K562 (cell line): Measurements from ENCODE around the gene DRC3. TPM values are rescaled to one million over a fixed set of nuclear protein-coding genes. Genes with fewer than 3 reads are reported as not detected.

Experiments used
- ATAC-seq: fragments of 200-7000 bp; cut with Tn5 transposase; 3 replicates; pipeline ENCODE4 v1.9.1; 2020; ENCODE audit warnings: moderate library complexity
- BruUV-seq: library from RNA; stranded (reverse); fragments of 400-500 nt; replicated peaks from 2 replicates; lab custom pipeline; 2021; lab: Mats Ljungman, UMichigan
- CTCF ChIA-PET: fragments of 300-600 bp; formaldehyde crosslinking; extraction: SDS; loops from one replicate; lab custom pipeline; 2021; ENCODE audit warnings: low intra/inter-chr PET ratio; lab: Yijun Ruan, JAX
- POLR2A ChIA-PET: fragments of 300-600, 350-650 bp; sonication (Branson Sonifier 250); formaldehyde crosslinking; extraction: SDS; loops from one replicate; lab custom pipeline; 2021; ENCODE audit warnings: antibody characterized with exemption, inconsistent platforms; lab: Yijun Ruan, JAX
- DNase-seq, 4 experiments: peaks; one replicate each; pipeline versions ENCODE4 v3.0.0 to v3.0.0-alpha.2; 2011 to 2018; ENCODE audit warnings: low spot score in 3 of 4, mixed read lengths in 3 of 4; ENCODE audit errors: extremely low read depth in 1 of 4
- FAIRE-seq: peaks from 2 replicates; lab custom pipeline; 2011; peaks lifted over from hg19 to GRCh38; lab: Jason Lieb, UNC
- H2AFZ ChIP-seq: 2 replicates; pipeline ENCODE4 v1.6.0; 2011; ENCODE audit warnings: low read depth, low read length, control low read depth, inconsistent platforms
- H3K27ac ChIP-seq: fragments of 200-600 bp; 3 replicates; pipeline ENCODE4 v1.8.0; 2011; ENCODE audit warnings: low read depth, mild to moderate bottlenecking, control low read depth, inconsistent platforms, low read length, moderate library complexity, mixed read lengths; ENCODE audit errors: extremely low read depth
- H3K27me3 ChIP-seq, 2 experiments: fragments of 300-600 bp in 1 of 2; 2 replicates in 1 of 2; 3 replicates in 1 of 2; pipeline versions ENCODE4 v1.6.0 to v1.8.0; 2011; ENCODE audit warnings: inconsistent platforms in 2 of 2, low read length in 2 of 2, mild to moderate bottlenecking in 1 of 2, mixed read lengths in 1 of 2, moderate library complexity in 1 of 2; ENCODE audit not compliant: control insufficient read depth in 2 of 2, insufficient read depth in 2 of 2
- H3K36me3 ChIP-seq: fragments of 300-600 bp; 3 replicates; pipeline ENCODE4 v1.8.0; 2011; ENCODE audit warnings: mild to moderate bottlenecking, low read length, inconsistent platforms; ENCODE audit not compliant: control insufficient read depth, insufficient read depth
- H3K4me1 ChIP-seq, 2 experiments: fragments of 200-600 bp in 1 of 2; replicated peaks in 1 of 2; 2 replicates in 1 of 2; 3 replicates in 1 of 2; pipeline versions ENCODE4 v1.5.1 to v1.8.0; 2011; ENCODE audit warnings: inconsistent platforms in 2 of 2, low read length in 2 of 2, mild to moderate bottlenecking in 1 of 2, mixed read lengths in 1 of 2, moderate library complexity in 1 of 2; ENCODE audit not compliant: control insufficient read depth in 2 of 2, insufficient read depth in 2 of 2
- H3K4me2 ChIP-seq: 2 replicates; pipeline ENCODE4 v1.6.1; 2011; ENCODE audit warnings: low read length, control low read depth, inconsistent platforms, mixed read lengths; ENCODE audit not compliant: insufficient read depth
- H3K4me3 ChIP-seq: fragments of 200-600 bp; sonication (generic), shearing (Covaris generic); 2 replicates; pipeline ENCODE4 v1.5.1; 2016; ENCODE audit warnings: control low read depth, inconsistent platforms
- H3K79me2 ChIP-seq: fragments of 200-600 bp; 3 replicates; pipeline ENCODE4 v1.8.0; 2011; ENCODE audit warnings: low read length, inconsistent platforms; ENCODE audit not compliant: control insufficient read depth, insufficient read depth
- H3K9ac ChIP-seq, 2 experiments: 2 replicates each; pipeline versions ENCODE4 v1.6.0 to v1.6.1; 2011; ENCODE audit warnings: low read depth in 2 of 2, low read length in 2 of 2, control low read depth in 1 of 2, inconsistent platforms in 1 of 2, mild to moderate bottlenecking in 1 of 2, mixed read lengths in 1 of 2; ENCODE audit not compliant: insufficient read depth in 1 of 2
- H3K9me1 ChIP-seq: one replicate; pipeline ENCODE4 v1.6.0; 2011; ENCODE audit warnings: inconsistent platforms, mild to moderate bottlenecking, low read length, moderate library complexity; ENCODE audit not compliant: control insufficient read depth, insufficient read depth
- H3K9me3 ChIP-seq: replicated peaks from 2 replicates; pipeline ENCODE4 v1.5.1; 2011; ENCODE audit warnings: low read depth, low read length, inconsistent platforms; ENCODE audit not compliant: control insufficient read depth, insufficient read depth
- H4K20me1 ChIP-seq: replicated peaks from 2 replicates; pipeline ENCODE4 v1.6.1; 2011; ENCODE audit warnings: low read length, inconsistent platforms, mixed read lengths; ENCODE audit not compliant: control insufficient read depth, insufficient read depth
- EZH2 ChIP-seq: IDR thresholded peaks from 2 replicates; pipeline ENCODE4 v1.6.1; 2012; ENCODE audit warnings: low read depth, mild to moderate bottlenecking, inconsistent platforms, low read length, borderline replicate concordance
- FUS ChIP-seq: fragments of 200-400 bp; formaldehyde crosslinking; optimal IDR thresholded peaks from 2 replicates; pipeline ENCODE3; 2017; ENCODE audit warnings: low read depth, low read length
- GTF2F1 ChIP-seq: IDR thresholded peaks from 2 replicates; pipeline ENCODE4 v1.6.1; 2011; ENCODE audit warnings: low read depth, low read length, improper control_type of control experiment
- NUFIP1 ChIP-seq: fragments of 450-650 bp; IDR thresholded peaks from 2 replicates; pipeline ENCODE4 v1.6.1; 2018; ENCODE audit not compliant: partially characterized antibody
- PHTF2 ChIP-seq: fragments of 250-450 bp; sonication (Bioruptor Pico); IDR thresholded peaks from 2 replicates; pipeline ENCODE4 v1.5.0; 2021; ENCODE audit warnings: mild to moderate bottlenecking
- RBM39 ChIP-seq: fragments of 200-400 bp; formaldehyde crosslinking; optimal IDR thresholded peaks from 2 replicates; pipeline ENCODE3; 2018; ENCODE audit warnings: low read depth, low read length
- SIN3B ChIP-seq: fragments of 450-650 bp; IDR thresholded peaks from 2 replicates; pipeline ENCODE4 v1.6.1; 2017; ENCODE audit warnings: low read depth, mild to moderate bottlenecking, moderate library complexity
- ZFP1 ChIP-seq: fragments of 450-650 bp; formaldehyde crosslinking; IDR thresholded peaks from 2 replicates; pipeline ENCODE4 v1.4.0; 2020; ENCODE audit warnings: mild to moderate bottlenecking, mixed read lengths
- WGBS: fragments of 100-300 bp; shearing (Covaris generic); methylation state at CpG from one replicate; pipeline ENCODE4 v1.1.6; 2016; ENCODE audit warnings: low coverage, mixed read lengths; ENCODE audit not compliant: insufficient coverage; ENCODE audit errors: missing lambda C conversion rate; 5-methylcytosine and 5-hydroxymethylcytosine counted together
- in situ Hi-C: fragments of 300-500 bp; cut with MboI; formaldehyde crosslinking; loops from 4 replicates; pipeline ENCODE4 v1.15.0; 2018; ENCODE audit warnings: inconsistent platforms, mixed read lengths
- intact Hi-C: fragments of 100-400 bp; cut with micrococcal nuclease; formaldehyde crosslinking; loops from 2 replicates; pipeline ENCODE4 v1.14.2; 2022
- polyA plus RNA-seq, 8 experiments: library from polyadenylated mRNA; depleted of rRNA in 4 of 8; stranded (reverse) in 5 of 8; unstranded in 3 of 8; fragments of >200 nt; fragmentation: Nextera tagmentation in 2 of 8; fragmentation: Illumina TruSeq in 1 of 8; extraction: Ambion mirVana in 2 of 8; extraction: Trizol in 1 of 8; gene quantifications; 2 replicates each; pipeline versions ENCODE4 v1.2.1 to v1.2.3, GENCODE V29; 2011 to 2014; ENCODE audit warnings: inconsistent platforms in 1 of 8, missing spikeins in 1 of 8
- total RNA-seq, 7 experiments: library from RNA; depleted of rRNA in 6 of 7; stranded (reverse); fragments of >200 nt in 6 of 7; fragmentation: Illumina TruSeq in 2 of 7; extraction: Trizol in 2 of 7; gene quantifications; 2 replicates each; pipeline versions ENCODE4 v1.2.1 to v1.2.3, GENCODE V29; 2011 to 2021; ENCODE audit warnings: low replicate concordance in 1 of 7
- TF ChIP-seq, protein P1 (sequence below): conservative IDR thresholded peaks from 2 replicates; pipeline ENCODE4 v1.6.1; 2011; ENCODE audit warnings: low read depth, mild to moderate bottlenecking, low read length; ENCODE audit not compliant: control insufficient read depth
- TF ChIP-seq, protein P2 (sequence below): IDR thresholded peaks from 2 replicates; pipeline ENCODE4 v1.6.1; 2011; ENCODE audit warnings: borderline replicate concordance, low read depth, mild to moderate bottlenecking, moderate library complexity, low read length; ENCODE audit not compliant: insufficient read depth, poor library complexity, severe bottlenecking
- TF ChIP-seq, protein P3 (sequence below), 3 experiments: IDR thresholded peaks in 2 of 3; conservative IDR thresholded peaks in 1 of 3; 2 replicates each; pipeline ENCODE4 v1.5.1; 2011 to 2012; ENCODE audit warnings: low read length in 3 of 3, mild to moderate bottlenecking in 3 of 3, control low read depth in 2 of 3, improper control_type of control experiment in 1 of 3, inconsistent platforms in 1 of 3, low read depth in 1 of 3, mixed read lengths in 1 of 3, moderate library complexity in 1 of 3; ENCODE audit not compliant: insufficient read depth in 2 of 3
- TF ChIP-seq, protein P4 (sequence below): IDR thresholded peaks from 3 replicates; pipeline ENCODE4 v1.6.1; 2011; ENCODE audit warnings: borderline replicate concordance, mild to moderate bottlenecking, moderate library complexity; ENCODE audit not compliant: insufficient read length; ENCODE audit errors: extremely low read depth

Gene DRC3
- total and polyA plus RNA-seq, 9 of the 15 experiments (the other 6 are each of a cell fraction or from before 2014, with no cell fraction given), result 0.10 to 0.84 (median 0.30) TPM; not detected in 3

DNA sequence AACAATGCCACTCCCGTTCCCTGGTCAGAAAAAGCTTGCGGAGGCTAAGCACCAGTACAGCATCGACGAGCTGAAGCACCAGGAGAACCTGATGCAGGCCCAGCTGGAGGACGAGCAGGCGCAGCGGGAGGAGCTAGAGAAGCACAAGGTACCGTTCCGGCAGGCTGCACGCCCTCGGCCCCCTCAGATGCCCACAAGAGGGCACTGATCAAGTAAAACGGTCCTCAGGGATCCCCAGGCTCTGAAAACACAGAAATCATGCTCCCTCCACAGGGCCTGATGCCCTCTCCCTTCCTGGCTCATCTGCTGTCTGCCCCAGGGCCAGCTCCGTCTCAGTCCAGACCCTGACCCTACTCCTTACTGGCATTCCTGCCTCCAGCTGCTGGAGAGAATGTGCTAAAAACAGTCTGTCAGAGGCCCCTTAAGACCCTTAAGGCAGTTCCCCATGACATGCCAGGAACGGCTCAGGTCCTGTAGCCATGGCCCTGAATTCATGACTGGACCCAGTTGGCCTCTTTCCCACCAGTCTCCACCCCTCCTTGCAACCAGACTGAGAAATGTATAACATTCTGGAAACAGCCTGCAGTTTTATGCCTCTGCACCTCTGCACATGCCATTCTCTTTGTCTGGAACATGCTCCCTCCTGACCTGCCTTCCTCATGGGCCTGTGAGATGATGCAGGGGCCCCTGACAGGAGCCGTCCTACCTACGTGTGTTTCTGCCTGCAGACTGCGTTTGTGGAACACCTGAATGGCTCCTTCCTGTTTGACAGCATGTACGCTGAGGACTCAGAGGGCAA is 21.8 kb downstream of the DRC3 start:
- POLR2A ChIA-PET, result no interaction called here
- BruUV-seq, result no TSS peak
- H3K36me3 ChIP-seq, result no peaks in the 10 kb centered on the region
- H3K9ac ChIP-seq, result no peak overlapping the region
- no peaks in the 10 kb centered on the region for H3K9me3 ChIP-seq
- DNase-seq (no peak), FAIRE-seq (no peak), ATAC-seq (peak; percentile 64)
- no peaks in the 10 kb centered on the region for H3K9me1 ChIP-seq
- in situ Hi-C loops (no loop called here), intact Hi-C loops (no loop called here)
- H3K4me2 ChIP-seq, result no peak overlapping the region
- peaks cover 0 to 7% of the 10 kb centered on the region in 2 experiments; a peak in 2 of 5 replicates for H3K4me1 ChIP-seq
- H2AFZ ChIP-seq, result no peak overlapping the region
- H3K27ac ChIP-seq, result no peak overlapping the region
- no peaks in the 10 kb centered on the region for H4K20me1 ChIP-seq
- no peak overlapping the region for H3K4me3 ChIP-seq
- WGBS, result 57% methylated on average over 4 of the region's 18 CpGs
- CTCF ChIA-PET, result no interaction called here
- peaks cover 0 to 8% of the 10 kb centered on the region in 2 experiments; a peak in 1 of 5 replicates for H3K27me3 ChIP-seq
- no peaks in the 10 kb centered on the region for H3K79me2 ChIP-seq
- TF ChIP-seq, protein P1, sequence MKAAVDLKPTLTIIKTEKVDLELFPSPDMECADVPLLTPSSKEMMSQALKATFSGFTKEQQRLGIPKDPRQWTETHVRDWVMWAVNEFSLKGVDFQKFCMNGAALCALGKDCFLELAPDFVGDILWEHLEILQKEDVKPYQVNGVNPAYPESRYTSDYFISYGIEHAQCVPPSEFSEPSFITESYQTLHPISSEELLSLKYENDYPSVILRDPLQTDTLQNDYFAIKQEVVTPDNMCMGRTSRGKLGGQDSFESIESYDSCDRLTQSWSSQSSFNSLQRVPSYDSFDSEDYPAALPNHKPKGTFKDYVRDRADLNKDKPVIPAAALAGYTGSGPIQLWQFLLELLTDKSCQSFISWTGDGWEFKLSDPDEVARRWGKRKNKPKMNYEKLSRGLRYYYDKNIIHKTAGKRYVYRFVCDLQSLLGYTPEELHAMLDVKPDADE, result no peak
- TF ChIP-seq FUS, result no peak
- TF ChIP-seq, protein P2, sequence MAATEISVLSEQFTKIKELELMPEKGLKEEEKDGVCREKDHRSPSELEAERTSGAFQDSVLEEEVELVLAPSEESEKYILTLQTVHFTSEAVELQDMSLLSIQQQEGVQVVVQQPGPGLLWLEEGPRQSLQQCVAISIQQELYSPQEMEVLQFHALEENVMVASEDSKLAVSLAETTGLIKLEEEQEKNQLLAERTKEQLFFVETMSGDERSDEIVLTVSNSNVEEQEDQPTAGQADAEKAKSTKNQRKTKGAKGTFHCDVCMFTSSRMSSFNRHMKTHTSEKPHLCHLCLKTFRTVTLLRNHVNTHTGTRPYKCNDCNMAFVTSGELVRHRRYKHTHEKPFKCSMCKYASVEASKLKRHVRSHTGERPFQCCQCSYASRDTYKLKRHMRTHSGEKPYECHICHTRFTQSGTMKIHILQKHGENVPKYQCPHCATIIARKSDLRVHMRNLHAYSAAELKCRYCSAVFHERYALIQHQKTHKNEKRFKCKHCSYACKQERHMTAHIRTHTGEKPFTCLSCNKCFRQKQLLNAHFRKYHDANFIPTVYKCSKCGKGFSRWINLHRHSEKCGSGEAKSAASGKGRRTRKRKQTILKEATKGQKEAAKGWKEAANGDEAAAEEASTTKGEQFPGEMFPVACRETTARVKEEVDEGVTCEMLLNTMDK, result peak; percentile 5
- no peak for TF ChIP-seq ZFP1 (CRISPR knock-in tag)
- no peak for TF ChIP-seq RBM39
- TF ChIP-seq, protein P3, sequence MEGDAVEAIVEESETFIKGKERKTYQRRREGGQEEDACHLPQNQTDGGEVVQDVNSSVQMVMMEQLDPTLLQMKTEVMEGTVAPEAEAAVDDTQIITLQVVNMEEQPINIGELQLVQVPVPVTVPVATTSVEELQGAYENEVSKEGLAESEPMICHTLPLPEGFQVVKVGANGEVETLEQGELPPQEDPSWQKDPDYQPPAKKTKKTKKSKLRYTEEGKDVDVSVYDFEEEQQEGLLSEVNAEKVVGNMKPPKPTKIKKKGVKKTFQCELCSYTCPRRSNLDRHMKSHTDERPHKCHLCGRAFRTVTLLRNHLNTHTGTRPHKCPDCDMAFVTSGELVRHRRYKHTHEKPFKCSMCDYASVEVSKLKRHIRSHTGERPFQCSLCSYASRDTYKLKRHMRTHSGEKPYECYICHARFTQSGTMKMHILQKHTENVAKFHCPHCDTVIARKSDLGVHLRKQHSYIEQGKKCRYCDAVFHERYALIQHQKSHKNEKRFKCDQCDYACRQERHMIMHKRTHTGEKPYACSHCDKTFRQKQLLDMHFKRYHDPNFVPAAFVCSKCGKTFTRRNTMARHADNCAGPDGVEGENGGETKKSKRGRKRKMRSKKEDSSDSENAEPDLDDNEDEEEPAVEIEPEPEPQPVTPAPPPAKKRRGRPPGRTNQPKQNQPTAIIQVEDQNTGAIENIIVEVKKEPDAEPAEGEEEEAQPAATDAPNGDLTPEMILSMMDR (IDR thresholded peaks at IDR 0.05 in 2 of 3, conservative IDR thresholded peaks at IDR 0.05 in 1 of 3; ENCODE audit: insufficient read depth in 2 of 3, low read depth in 1 of 3, low read length in 3 of 3), result peak in 2 of 3 experiments; percentile 16; a peak in 3 of 6 replicates
- no peak for TF ChIP-seq GTF2F1
- no peak for TF ChIP-seq PHTF2 (CRISPR knock-in tag)
- no peak for TF ChIP-seq SIN3B
- TF ChIP-seq EZH2, result no peak
- TF ChIP-seq, protein P4, sequence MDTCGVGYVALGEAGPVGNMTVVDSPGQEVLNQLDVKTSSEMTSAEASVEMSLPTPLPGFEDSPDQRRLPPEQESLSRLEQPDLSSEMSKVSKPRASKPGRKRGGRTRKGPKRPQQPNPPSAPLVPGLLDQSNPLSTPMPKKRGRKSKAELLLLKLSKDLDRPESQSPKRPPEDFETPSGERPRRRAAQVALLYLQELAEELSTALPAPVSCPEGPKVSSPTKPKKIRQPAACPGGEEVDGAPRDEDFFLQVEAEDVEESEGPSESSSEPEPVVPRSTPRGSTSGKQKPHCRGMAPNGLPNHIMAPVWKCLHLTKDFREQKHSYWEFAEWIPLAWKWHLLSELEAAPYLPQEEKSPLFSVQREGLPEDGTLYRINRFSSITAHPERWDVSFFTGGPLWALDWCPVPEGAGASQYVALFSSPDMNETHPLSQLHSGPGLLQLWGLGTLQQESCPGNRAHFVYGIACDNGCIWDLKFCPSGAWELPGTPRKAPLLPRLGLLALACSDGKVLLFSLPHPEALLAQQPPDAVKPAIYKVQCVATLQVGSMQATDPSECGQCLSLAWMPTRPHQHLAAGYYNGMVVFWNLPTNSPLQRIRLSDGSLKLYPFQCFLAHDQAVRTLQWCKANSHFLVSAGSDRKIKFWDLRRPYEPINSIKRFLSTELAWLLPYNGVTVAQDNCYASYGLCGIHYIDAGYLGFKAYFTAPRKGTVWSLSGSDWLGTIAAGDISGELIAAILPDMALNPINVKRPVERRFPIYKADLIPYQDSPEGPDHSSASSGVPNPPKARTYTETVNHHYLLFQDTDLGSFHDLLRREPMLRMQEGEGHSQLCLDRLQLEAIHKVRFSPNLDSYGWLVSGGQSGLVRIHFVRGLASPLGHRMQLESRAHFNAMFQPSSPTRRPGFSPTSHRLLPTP, result no peak
- TF ChIP-seq NUFIP1, result no peak
